Endothelial cell of umbilical vein (primary cell): ENCODE results near the gene MED27. TPM values are rescaled to one million over a fixed set of nuclear protein-coding genes. Genes with fewer than 3 reads are reported as not detected.

Source experiments
- BruUV-seq: library from RNA; stranded (reverse); fragments of 400-500 nt; replicated peaks from 2 replicates; lab custom pipeline; 2021; lab: Mats Ljungman, UMichigan
- CTCF ChIA-PET: fragments of 300-600, 350-600 bp; sonication (Branson Sonifier 250); formaldehyde crosslinking; loops from one replicate; lab custom pipeline; 2021; ENCODE audit warnings: antibody characterized with exemption, inconsistent platforms; lab: Charles Lee
- POLR2A ChIA-PET: fragments of 300-600, 350-600 bp; sonication (Branson Sonifier 250); formaldehyde crosslinking; loops from one replicate; lab custom pipeline; 2021; ENCODE audit warnings: antibody characterized with exemption, inconsistent platforms; lab: Charles Lee
- DNase-seq: peaks from one replicate; pipeline ENCODE4 v3.0.0-alpha.2; 2011; ENCODE audit warnings: low read depth, low spot score
- FAIRE-seq: peaks from 2 replicates; lab custom pipeline; 2011; peaks lifted over from hg19 to GRCh38; lab: Jason Lieb, UNC
- H2AFZ ChIP-seq: 2 replicates; pipeline ENCODE4 v1.6.0; 2012; ENCODE audit warnings: low read depth, low read length, control low read depth, inconsistent platforms
- H3K27ac ChIP-seq: 2 replicates; pipeline ENCODE4 v1.5.1; 2011; ENCODE audit warnings: low read depth, mild to moderate bottlenecking, control low read depth, low read length, moderate library complexity; ENCODE audit not compliant: insufficient read depth
- H3K27me3 ChIP-seq, 2 experiments: 2 replicates each; pipeline versions ENCODE4 v1.6.0 to v1.6.1; 2011; ENCODE audit warnings: low read length in 2 of 2, mixed read lengths in 1 of 2; ENCODE audit not compliant: control insufficient read depth in 2 of 2, insufficient read depth in 2 of 2
- H3K36me3 ChIP-seq, 2 experiments: 2 replicates in 1 of 2; 3 replicates in 1 of 2; pipeline ENCODE4 v1.5.1; 2011; ENCODE audit warnings: low read length in 2 of 2, mild to moderate bottlenecking in 1 of 2, moderate library complexity in 1 of 2; ENCODE audit not compliant: control insufficient read depth in 2 of 2, insufficient read depth in 2 of 2; ENCODE audit errors: extremely low read depth in 1 of 2
- H3K4me1 ChIP-seq: 3 replicates; pipeline ENCODE4 v1.5.1; 2011; ENCODE audit warnings: mild to moderate bottlenecking, low read length; ENCODE audit not compliant: control insufficient read depth, insufficient read depth; ENCODE audit errors: extremely low read depth
- H3K4me2 ChIP-seq: 2 replicates; pipeline ENCODE4 v1.6.1; 2011; ENCODE audit warnings: low read length, control low read depth, mixed read lengths; ENCODE audit not compliant: insufficient read depth
- H3K4me3 ChIP-seq, 3 experiments: fragments of 200-600 bp in 1 of 3; sonication (generic), shearing (Covaris generic) in 1 of 3; replicated peaks in 1 of 3; 2 replicates each; pipeline ENCODE4 v1.5.1; 2011 to 2016; ENCODE audit warnings: control low read depth in 3 of 3, low read length in 3 of 3, mild to moderate bottlenecking in 2 of 3, inconsistent platforms in 1 of 3, low read depth in 1 of 3, moderate library complexity in 1 of 3; ENCODE audit not compliant: insufficient read depth in 1 of 3
- H3K79me2 ChIP-seq: 2 replicates; pipeline ENCODE4 v1.6.0; 2012; ENCODE audit warnings: low read length, inconsistent platforms; ENCODE audit not compliant: control insufficient read depth, insufficient read depth
- H3K9ac ChIP-seq: replicated peaks from 2 replicates; pipeline ENCODE3; 2011; ENCODE audit warnings: low read length, control low read depth; ENCODE audit not compliant: insufficient read depth; ENCODE audit errors: extremely low read depth
- H3K9me1 ChIP-seq: replicated peaks from 3 replicates; pipeline ENCODE4 v1.6.0; 2011; ENCODE audit warnings: mild to moderate bottlenecking, low read length; ENCODE audit not compliant: control insufficient read depth, insufficient read depth; ENCODE audit errors: extremely low read depth
- H3K9me3 ChIP-seq: replicated peaks from 2 replicates; pipeline ENCODE4 v1.5.1; 2012; ENCODE audit warnings: low read length, inconsistent platforms; ENCODE audit not compliant: control insufficient read depth, insufficient read depth
- H4K20me1 ChIP-seq: replicated peaks from 2 replicates; pipeline ENCODE3; 2011; ENCODE audit warnings: mild to moderate bottlenecking, low read length; ENCODE audit not compliant: control insufficient read depth, insufficient read depth; ENCODE audit errors: extremely low read depth
- EZH2 ChIP-seq: IDR thresholded peaks from 2 replicates; pipeline ENCODE4 v1.6.1; 2012; ENCODE audit warnings: borderline replicate concordance, low read depth, mild to moderate bottlenecking, moderate library complexity, low read length, inconsistent platforms; ENCODE audit not compliant: severe bottlenecking
- FOS ChIP-seq: IDR thresholded peaks from 2 replicates; pipeline ENCODE4 v1.6.1; 2011; ENCODE audit warnings: mild to moderate bottlenecking, low read length, moderate library complexity, borderline replicate concordance; ENCODE audit not compliant: insufficient read depth
- GATA2 ChIP-seq: IDR thresholded peaks from 2 replicates; pipeline ENCODE4 v1.7.0; 2011; ENCODE audit warnings: low read depth, mild to moderate bottlenecking, moderate library complexity, mixed read lengths, low read length; ENCODE audit not compliant: insufficient read length, insufficient read depth
- JUN ChIP-seq: IDR thresholded peaks from 2 replicates; pipeline ENCODE4 v1.6.1; 2011; ENCODE audit warnings: borderline replicate concordance, low read depth; ENCODE audit not compliant: insufficient read length, insufficient read depth
- MYC ChIP-seq: IDR thresholded peaks from one replicate; pipeline ENCODE4 v1.6.1; 2011; ENCODE audit warnings: mild to moderate bottlenecking, low read depth, low read length
- POLR2A ChIP-seq: IDR thresholded peaks from 2 replicates; pipeline ENCODE4 v1.6.1; 2012; ENCODE audit warnings: low read depth, mild to moderate bottlenecking, control low read depth, low read length
- POLR2AphosphoS5 ChIP-seq: IDR thresholded peaks from 2 replicates; pipeline ENCODE4 v1.6.1; 2012; ENCODE audit warnings: low read depth, mild to moderate bottlenecking, control low read depth, low read length, moderate library complexity; ENCODE audit not compliant: insufficient read depth
- dilution Hi-C: fragments of 300-500 bp; cut with MboI; formaldehyde crosslinking; loops from one replicate; pipeline ENCODE4 v1.15.0; 2019; ENCODE audit warnings: low sequenced_read_pairs; ENCODE audit not compliant: extremely low pct_ligation_motif_present
- intact Hi-C: fragments of 100-400 bp; cut with micrococcal nuclease; formaldehyde crosslinking; loops from one replicate; pipeline ENCODE4 v1.10.0; 2022
- polyA plus RNA-seq, 4 experiments: library from polyadenylated mRNA; depleted of rRNA in 3 of 4; stranded (reverse) in 3 of 4; unstranded in 1 of 4; fragments of >200 nt; gene quantifications; 2 replicates each; pipeline versions ENCODE4 v1.2.1 to v1.2.3, GENCODE V29; 2011 to 2012; ENCODE audit warnings: missing spikeins in 1 of 4
- total RNA-seq: library from RNA; stranded (reverse); gene quantifications from 2 replicates; pipeline ENCODE4 v1.2.3, GENCODE V29; 2021
- TF ChIP-seq, protein P1 (sequence below), 2 donors: IDR thresholded peaks; 1 replicate in 1 of 2; 2 replicates in 1 of 2; pipeline ENCODE4 v1.5.1; 2011; ENCODE audit warnings: low read length in 2 of 2, mild to moderate bottlenecking in 2 of 2, moderate library complexity in 2 of 2, control low read depth in 1 of 2, inconsistent platforms in 1 of 2, low read depth in 1 of 2; ENCODE audit not compliant: insufficient read depth in 1 of 2; ENCODE audit errors: extremely low read depth in 1 of 2
- TF ChIP-seq, protein P2 (sequence below): IDR thresholded peaks from 2 replicates; pipeline ENCODE4 v1.6.1; 2011; ENCODE audit not compliant: insufficient read depth, insufficient read length

The MED27 gene
- total and polyA plus RNA-seq, 2 donors (not counting 3 experiments of a cell fraction or from before 2014, with no cell fraction given) = 27.9 to 47.8 TPM

GRCh38 chr9:131868766-131869165 is 210.9 kb downstream of the MED27 start:
- no peaks in the 10 kb centered on the region for H3K9me1 ChIP-seq
- no TSS peak for BruUV-seq
- no peak overlapping the region for H3K27ac ChIP-seq
- H2AFZ ChIP-seq = no peak overlapping the region
- no peaks in the 10 kb centered on the region for H3K36me3 ChIP-seq
- H3K4me2 ChIP-seq = no peak overlapping the region
- H3K4me1 ChIP-seq = no peaks in the 10 kb centered on the region
- no peak overlapping the region for H3K9ac ChIP-seq
- DNase-seq (no peak), FAIRE-seq (no peak)
- no peak overlapping the region for H3K4me3 ChIP-seq
- intact Hi-C loops (no loop called here), dilution Hi-C loops (no loop called here)
- TF ChIP-seq FOS (no peak), POLR2AphosphoS5 (no peak), EZH2 (no peak), GATA2 (no peak), POLR2A (no peak), JUN (no peak), MYC (no peak)
- TF ChIP-seq, protein P1, sequence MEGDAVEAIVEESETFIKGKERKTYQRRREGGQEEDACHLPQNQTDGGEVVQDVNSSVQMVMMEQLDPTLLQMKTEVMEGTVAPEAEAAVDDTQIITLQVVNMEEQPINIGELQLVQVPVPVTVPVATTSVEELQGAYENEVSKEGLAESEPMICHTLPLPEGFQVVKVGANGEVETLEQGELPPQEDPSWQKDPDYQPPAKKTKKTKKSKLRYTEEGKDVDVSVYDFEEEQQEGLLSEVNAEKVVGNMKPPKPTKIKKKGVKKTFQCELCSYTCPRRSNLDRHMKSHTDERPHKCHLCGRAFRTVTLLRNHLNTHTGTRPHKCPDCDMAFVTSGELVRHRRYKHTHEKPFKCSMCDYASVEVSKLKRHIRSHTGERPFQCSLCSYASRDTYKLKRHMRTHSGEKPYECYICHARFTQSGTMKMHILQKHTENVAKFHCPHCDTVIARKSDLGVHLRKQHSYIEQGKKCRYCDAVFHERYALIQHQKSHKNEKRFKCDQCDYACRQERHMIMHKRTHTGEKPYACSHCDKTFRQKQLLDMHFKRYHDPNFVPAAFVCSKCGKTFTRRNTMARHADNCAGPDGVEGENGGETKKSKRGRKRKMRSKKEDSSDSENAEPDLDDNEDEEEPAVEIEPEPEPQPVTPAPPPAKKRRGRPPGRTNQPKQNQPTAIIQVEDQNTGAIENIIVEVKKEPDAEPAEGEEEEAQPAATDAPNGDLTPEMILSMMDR (IDR thresholded peaks at IDR 0.05; ENCODE audit: extremely low read depth in 1 of 2, insufficient read depth in 1 of 2, low read depth in 1 of 2, low read length in 2 of 2) = no peak
- TF ChIP-seq, protein P2, sequence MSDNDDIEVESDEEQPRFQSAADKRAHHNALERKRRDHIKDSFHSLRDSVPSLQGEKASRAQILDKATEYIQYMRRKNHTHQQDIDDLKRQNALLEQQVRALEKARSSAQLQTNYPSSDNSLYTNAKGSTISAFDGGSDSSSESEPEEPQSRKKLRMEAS = no peak
- H3K9me3 ChIP-seq = no peaks in the 10 kb centered on the region
- no peaks in the 10 kb centered on the region for H3K79me2 ChIP-seq
- ChIA-PET POLR2A (no interaction called here), CTCF (no interaction called here)
- H3K27me3 ChIP-seq = no peaks in the 10 kb centered on the region
- H4K20me1 ChIP-seq = no peaks in the 10 kb centered on the region
